Measurements from ENCODE around the gene ZNF385D. TPM values are rescaled to one million over a fixed set of nuclear protein-coding genes. Genes with fewer than 3 reads are reported as not detected.

Gene ZNF385D
- total and polyA plus RNA-seq, 2 experiments from 2014 or later, result 2.7 to 12.3 TPM

DNA sequence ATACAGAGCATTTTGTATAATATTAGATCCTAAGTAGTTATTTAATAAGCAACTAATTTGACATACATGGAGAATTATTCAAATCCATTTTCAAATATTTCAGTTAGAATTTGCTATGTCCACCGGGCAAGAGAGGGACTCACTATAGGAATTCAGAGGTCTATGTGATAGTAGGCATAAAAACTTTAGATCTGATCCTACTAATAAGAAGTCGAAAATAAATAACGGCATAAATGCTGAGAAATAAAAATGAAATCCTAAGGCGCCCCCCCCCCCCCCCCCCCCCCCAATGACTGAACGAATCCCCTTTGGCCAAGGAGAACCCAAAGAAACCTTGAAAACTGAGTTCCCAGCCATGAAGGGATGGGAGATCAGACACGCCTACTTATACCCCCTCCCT is 80.6 kb downstream of the ZNF385D start (continued):
- TF ChIP-seq ZNF462 (CRISPR knock-in tag; IDR thresholded peaks at IDR 0.05), result no peak
- no peak for TF ChIP-seq NANOG (IDR thresholded peaks at IDR 0.05; ENCODE audit: borderline replicate concordance)
- no peak for TF ChIP-seq STAT1 (IDR thresholded peaks at IDR 0.05; ENCODE audit: unreplicated experiment)
- no peak for TF ChIP-seq POLR2AphosphoS5 (IDR thresholded peaks at IDR 0.05; ENCODE audit: low read depth)

- Mint-ChIP-seq H3K36me3 (ENCODE audit: low read depth) (no peaks in the 10 kb centered on the region), H3K4me3 (no peak overlapping the region), H3K4me1 (peaks cover 36% of the 10 kb centered on the region), H3K9me3 (no peaks in the 10 kb centered on the region), H3K27me3 (ENCODE audit: insufficient read depth, low read depth, poor library complexity) (no peaks in the 10 kb centered on the region), H3K27ac (no peak overlapping the region)
- no peak overlapping the region for H3K4me3 ChIP-seq
- no peak overlapping the region for H3K4me2 ChIP-seq
- DNase-seq (ENCODE audit: low spot score), result no peak
- ATAC-seq, result peak; percentile 30; the same call in 2 of the 3 replicates
- H3F3A ChIP-seq (replicated peaks; ENCODE audit: low read depth), result no peaks in the 10 kb centered on the region
- no peak for TF ChIP-seq STAT1 (IDR thresholded peaks at IDR 0.05; ENCODE audit: unreplicated experiment)
- TF ChIP-seq ZNF114 (CRISPR knock-in tag; IDR thresholded peaks at IDR 0.05), result no peak
- no peak for TF ChIP-seq ETS1 (IDR thresholded peaks at IDR 0.05)
- TF ChIP-seq POLR2AphosphoS5 (IDR thresholded peaks at IDR 0.05; ENCODE audit: low read depth), result no peak
- TF ChIP-seq EZH2 (IDR thresholded peaks at IDR 0.05; ENCODE audit: low read depth, unreplicated experiment), result no peak
- no peak for TF ChIP-seq EZH2phosphoT487 (IDR thresholded peaks at IDR 0.05; ENCODE audit: unreplicated experiment)
- H2AFZ ChIP-seq, result no peak overlapping the region
- no peaks in the 10 kb centered on the region for H4K20me1 ChIP-seq (replicated peaks; ENCODE audit: insufficient read depth)
- no peaks in the 10 kb centered on the region for H3K36me3 ChIP-seq (ENCODE audit: insufficient read depth)
- no peak overlapping the region for H3K27ac ChIP-seq (ENCODE audit: low read depth)
- H3K9me2 ChIP-seq (ENCODE audit: insufficient read depth), result no peaks in the 10 kb centered on the region
- H3K79me2 ChIP-seq (replicated peaks; ENCODE audit: insufficient read depth), result no peaks in the 10 kb centered on the region
- H3K4me1 ChIP-seq (ENCODE audit: insufficient read depth), result peaks cover 16% of the 10 kb centered on the region; the same call in 1 of the 2 replicates
- no peaks in the 10 kb centered on the region for H3K27me3 ChIP-seq (ENCODE audit: insufficient read depth)
Measured at GRCh38 chr3:21668012-21668411, 83.0 kb downstream of the ZNF385D start.

All from GM23338 (cell line).